Left ventricle myocardium inferior (tissue), 1 donor: ENCODE results near the gene EPX. TPM values are rescaled to one million over a fixed set of nuclear protein-coding genes. Genes with fewer than 3 reads are reported as not detected.

ENCODE experiments used
- DNase-seq: peaks from one replicate; pipeline ENCODE4 v3.0.0-alpha.2; 2020
- H3K27ac ChIP-seq: fragments of 200-600 bp; replicated peaks from 2 replicates; pipeline ENCODE4 v1.8.0; 2021
- H3K27me3 ChIP-seq: fragments of 200-600 bp; 2 replicates; pipeline ENCODE4 v1.8.0; 2021; ENCODE audit warnings: low read depth
- H3K36me3 ChIP-seq: fragments of 200-600 bp; 2 replicates; pipeline ENCODE4 v1.8.0; 2021
- H3K4me1 ChIP-seq: fragments of 200-600 bp; 2 replicates; pipeline ENCODE4 v1.8.0; 2021
- H3K4me3 ChIP-seq: fragments of 200-600 bp; 2 replicates; pipeline ENCODE4 v1.8.0; 2021; ENCODE audit warnings: mild to moderate bottlenecking, moderate library complexity
- H3K9me3 ChIP-seq: fragments of 200-600 bp; replicated peaks from 2 replicates; pipeline ENCODE4 v1.8.0; 2021
- CTCF ChIP-seq: fragments of 200-600 bp; IDR thresholded peaks from 2 replicates; pipeline ENCODE4 v1.8.0; 2021; ENCODE audit warnings: antibody characterized with exemption, mild to moderate bottlenecking, borderline replicate concordance
- intact Hi-C: fragments of 100-400 bp; cut with micrococcal nuclease; formaldehyde crosslinking; loops from one replicate; pipeline ENCODE4 v1.11.0; 2022
- total RNA-seq: library from RNA; stranded (reverse); fragmentation: NEBNext Ultra II Directional; extraction: Animal tissue kit (Norgen Biotek cat#: 25700); gene quantifications from one replicate; pipeline ENCODE4 v1.2.1, GENCODE V29; 2021
- donor health status: DM: no; HTN: yes; CAD: no; lungs with severe emphysema.

Gene EPX
- total RNA-seq, 1 donor from 2014 or later, result not detected

- H3K36me3 ChIP-seq, result no peaks in the 10 kb centered on the region
- no peaks in the 10 kb centered on the region for H3K9me3 ChIP-seq
- H3K4me3 ChIP-seq, result no peak overlapping the region
- no peak for TF ChIP-seq CTCF
- no peak for DNase-seq
- intact Hi-C loops, result no loop called here
- H3K4me1 ChIP-seq, result no peaks in the 10 kb centered on the region
- H3K27me3 ChIP-seq, result peaks cover 71% of the 10 kb centered on the region
- H3K27ac ChIP-seq, result no peak overlapping the region
Measured at GRCh38 chr17:58228679-58229078, 36.2 kb downstream of the EPX start.

GRCh38 chr17:58229384-58229783 is 36.9 kb downstream of the EPX start:
- intact Hi-C loops, result no loop called here
- no peak for TF ChIP-seq CTCF
- no peaks in the 10 kb centered on the region for H3K4me1 ChIP-seq
- no peak overlapping the region for H3K27ac ChIP-seq
- no peaks in the 10 kb centered on the region for H3K36me3 ChIP-seq
- DNase-seq, result no peak
- H3K9me3 ChIP-seq, result no peaks in the 10 kb centered on the region
- H3K27me3 ChIP-seq, result peaks cover 78% of the 10 kb centered on the region
- no peak overlapping the region for H3K4me3 ChIP-seq

GRCh38 chr17:58229881-58230280 is 37.4 kb downstream of the EPX start:
- intact Hi-C loops, result no loop called here
- no peaks in the 10 kb centered on the region for H3K4me1 ChIP-seq
- H3K36me3 ChIP-seq, result no peaks in the 10 kb centered on the region
- no peaks in the 10 kb centered on the region for H3K9me3 ChIP-seq
- no peak for DNase-seq
- no peak overlapping the region for H3K4me3 ChIP-seq
- TF ChIP-seq CTCF, result no peak
- H3K27me3 ChIP-seq, result peaks cover 83% of the 10 kb centered on the region
- H3K27ac ChIP-seq, result no peak overlapping the region

GRCh38 chr17:58231641-58232040 is 39.1 kb downstream of the EPX start:
- no peak for DNase-seq
- Histone ChIP-seq H3K9me3 (no peaks in the 10 kb centered on the region), H3K4me3 (no peak overlapping the region), H3K36me3 (no peaks in the 10 kb centered on the region), H3K27me3 (peaks cover 94% of the 10 kb centered on the region), H3K27ac (no peak overlapping the region), H3K4me1 (no peaks in the 10 kb centered on the region)
- intact Hi-C loops, result no loop called here
- no peak for TF ChIP-seq CTCF

- Histone ChIP-seq H3K27me3 (peaks cover 96% of the 10 kb centered on the region), H3K4me1 (no peaks in the 10 kb centered on the region), H3K9me3 (no peaks in the 10 kb centered on the region), H3K27ac (no peak overlapping the region), H3K4me3 (no peak overlapping the region), H3K36me3 (no peaks in the 10 kb centered on the region)
- DNase-seq, result no peak
- TF ChIP-seq CTCF, result no peak
- intact Hi-C loops, result no loop called here
Measured at GRCh38 chr17:58232707-58233156, 40.2 kb downstream of the EPX start.

GRCh38 chr17:58233543-58233942 is 41.0 kb downstream of the EPX start:
- no peak for DNase-seq
- H3K4me3 ChIP-seq, result no peak overlapping the region
- no peaks in the 10 kb centered on the region for H3K36me3 ChIP-seq
- H3K9me3 ChIP-seq, result no peaks in the 10 kb centered on the region
- intact Hi-C loops, result no loop called here
- no peak overlapping the region for H3K27ac ChIP-seq
- no peaks in the 10 kb centered on the region for H3K4me1 ChIP-seq
- no peak for TF ChIP-seq CTCF
- H3K27me3 ChIP-seq, result peaks cover 96% of the 10 kb centered on the region
